CD4-positive, alpha-beta T cell treated with Interleukin-21 for 1 hour (primary cell): ENCODE measurements around the gene TCF15.
A peak's percentile ranks its signal among the peaks of the same experiment; 100 is the strongest.

ENCODE experiments used
- DNase-seq: peaks from one replicate; pipeline ENCODE4 v3.0.0-alpha.2; 2020

The TCF15 gene

GRCh38 chr20:575230-575629 is 34.9 kb downstream of the TCF15 start:
- no peak for DNase-seq

- DNase-seq: no peak
Measured at GRCh38 chr20:574297-574942, 35.7 kb downstream of the TCF15 start.

- no peak for DNase-seq
Measured at GRCh38 chr20:573414-574296, 36.5 kb downstream of the TCF15 start.

- DNase-seq: no peak
Measured at GRCh38 chr20:572727-573126, 37.4 kb downstream of the TCF15 start.

- DNase-seq: no peak
Measured at GRCh38 chr20:571754-572441, 38.2 kb downstream of the TCF15 start.

GRCh38 chr20:568673-569415 is 41.3 kb downstream of the TCF15 start:
- no peak for DNase-seq

GRCh38 chr20:568097-568652 is 41.9 kb downstream of the TCF15 start:
- DNase-seq: no peak

GRCh38 chr20:564192-564591 is 45.9 kb downstream of the TCF15 start:
- no peak for DNase-seq

GRCh38 chr20:563187-563586 is 46.9 kb downstream of the TCF15 start:
- DNase-seq: no peak

- DNase-seq: no peak
Measured at GRCh38 chr20:562232-562897, 47.7 kb downstream of the TCF15 start.

- peak; percentile 49 for DNase-seq
Measured at GRCh38 chr20:561437-562231, 48.5 kb downstream of the TCF15 start.

- no peak for DNase-seq
Measured at GRCh38 chr20:560680-561079, 49.4 kb downstream of the TCF15 start.

GRCh38 chr20:558117-558516 is 52.0 kb downstream of the TCF15 start:
- DNase-seq: no peak

- DNase-seq: no peak
Measured at GRCh38 chr20:556984-557383, 53.1 kb downstream of the TCF15 start.

GRCh38 chr20:555976-556385 is 54.1 kb downstream of the TCF15 start:
- DNase-seq: no peak
